ENCODE data around the gene BAG2. TPM values are rescaled to one million over a fixed set of nuclear protein-coding genes. Genes with fewer than 3 reads are reported as not detected.

Gene BAG2
- polyA plus RNA-seq, 1 donor: 8.8 TPM

GRCh38 chr6:57222743-57223077 is 50.6 kb downstream of the BAG2 start:
- peak; percentile 8 for DNase-seq

- DNase-seq: no peak
These were observed 52.8 kb downstream of the BAG2 start for GRCh38 chr6:57224769-57225515.

- DNase-seq: no peak
These were observed 54.1 kb downstream of the BAG2 start for GRCh38 chr6:57226221-57226620.

Other genes with a start within 250 kb of the BAG2 start
- gene BEND6, start 217.2 kb upstream of the BAG2 start, polyA plus RNA-seq (ENCODE audit: insufficient read length): 0.43 TPM
- 10.8 TPM for gene KIAA1586, start 125.6 kb upstream of the BAG2 start, polyA plus RNA-seq (ENCODE audit: insufficient read length)
- gene ZNF451, start 82.1 kb upstream of the BAG2 start, polyA plus RNA-seq (ENCODE audit: insufficient read length): 21.1 TPM
- 10.1 TPM for gene RAB23, start 50.0 kb downstream of the BAG2 start, polyA plus RNA-seq (ENCODE audit: insufficient read length)
- 6.5 TPM for gene PRIM2, start 145.3 kb downstream of the BAG2 start, polyA plus RNA-seq (ENCODE audit: insufficient read length)